DMS 273 treated with DMSO at 0.1 percent for 48 hours (cell line): ENCODE results near the gene FAM171A1.
A peak's percentile ranks its signal among the peaks of the same experiment; 100 is the strongest.

Experiments
- DNase-seq: peaks from one replicate; lab custom pipeline; 2025; lab: John Stamatoyannopoulos, UW

FAM171A1 gene

GRCh38 chr10:15242261-15242840 lies 128.7 kb downstream of the FAM171A1 start:
- DNase-seq = no peak

GRCh38 chr10:15241306-15241705 lies 129.8 kb downstream of the FAM171A1 start:
- peak; percentile 4 for DNase-seq

- no peak for DNase-seq
These were observed 132.3 kb downstream of the FAM171A1 start for GRCh38 chr10:15238555-15239335.

- DNase-seq = no peak
These were observed 133.7 kb downstream of the FAM171A1 start for GRCh38 chr10:15237351-15237750.

- DNase-seq = no peak
These were observed 134.7 kb downstream of the FAM171A1 start for GRCh38 chr10:15236340-15236739.

GRCh38 chr10:15232279-15232678 lies 138.8 kb downstream of the FAM171A1 start:
- no peak for DNase-seq

GRCh38 chr10:15231426-15231825 lies 139.7 kb downstream of the FAM171A1 start:
- no peak for DNase-seq

GRCh38 chr10:15230257-15230656 lies 140.8 kb downstream of the FAM171A1 start:
- DNase-seq = no peak

- DNase-seq = no peak
These were observed 141.8 kb downstream of the FAM171A1 start for GRCh38 chr10:15229268-15229667.

- no peak for DNase-seq
These were observed 142.7 kb downstream of the FAM171A1 start for GRCh38 chr10:15228426-15228825.

GRCh38 chr10:15227611-15228372 lies 143.3 kb downstream of the FAM171A1 start:
- no peak for DNase-seq

- DNase-seq = no peak
These were observed 145.6 kb downstream of the FAM171A1 start for GRCh38 chr10:15225511-15225910.

GRCh38 chr10:15224948-15225347 lies 146.1 kb downstream of the FAM171A1 start:
- no peak for DNase-seq

- DNase-seq = no peak
These were observed 147.9 kb downstream of the FAM171A1 start for GRCh38 chr10:15223174-15223573.

- DNase-seq = no peak
These were observed 148.6 kb downstream of the FAM171A1 start for GRCh38 chr10:15222511-15222910.

- no peak for DNase-seq
These were observed 150.6 kb downstream of the FAM171A1 start for GRCh38 chr10:15220445-15220844.

- DNase-seq = no peak
These were observed 154.4 kb downstream of the FAM171A1 start for GRCh38 chr10:15216700-15217099.

- no peak for DNase-seq
These were observed 156.9 kb downstream of the FAM171A1 start for GRCh38 chr10:15214237-15214636.

- DNase-seq = no peak
These were observed 157.6 kb downstream of the FAM171A1 start for GRCh38 chr10:15213461-15213861.

- no peak for DNase-seq
These were observed 159.6 kb downstream of the FAM171A1 start for GRCh38 chr10:15211464-15211979.

- DNase-seq = no peak
These were observed 160.6 kb downstream of the FAM171A1 start for GRCh38 chr10:15210521-15210920.

- peak; percentile 9 for DNase-seq
These were observed 161.1 kb downstream of the FAM171A1 start for GRCh38 chr10:15209827-15210509.
